HepG2 (cell line): ENCODE data around the gene MCM3AP. TPM values are rescaled to one million over a fixed set of nuclear protein-coding genes. Genes with fewer than 3 reads are reported as not detected.

Source experiments
- ARID2 ChIP-seq: sonication (generic); formaldehyde crosslinking; IDR thresholded peaks from 2 replicates; pipeline ENCODE4 v1.8.1; 2022; ENCODE audit warnings: mild to moderate bottlenecking, missing genetic modification reagents, borderline replicate concordance
- ATF1 ChIP-seq: IDR thresholded peaks from 2 replicates; pipeline ENCODE4 v1.6.1; 2016; ENCODE audit warnings: mild to moderate bottlenecking, control low read depth
- CSRNP1 ChIP-seq: sonication (generic); formaldehyde crosslinking; IDR thresholded peaks from 2 replicates; pipeline ENCODE4 v1.8.1; 2023; ENCODE audit warnings: mild to moderate bottlenecking, missing genetic modification reagents
- ELK4 ChIP-seq: sonication (generic); formaldehyde crosslinking; IDR thresholded peaks from 2 replicates; pipeline ENCODE4 v1.9.0; 2021; ENCODE audit warnings: missing genetic modification reagents, borderline replicate concordance
- ESRRA ChIP-seq: sonication (generic); formaldehyde crosslinking; IDR thresholded peaks from 2 replicates; pipeline ENCODE4 v1.5.1; 2020; ENCODE audit warnings: mild to moderate bottlenecking, low read depth, missing genetic modification reagents
- FOXM1 ChIP-seq: sonication (generic); formaldehyde crosslinking; IDR thresholded peaks from 2 replicates; pipeline ENCODE4 v1.5.0; 2020; ENCODE audit warnings: missing genetic modification reagents
- GFI1 ChIP-seq: sonication (generic); formaldehyde crosslinking; IDR thresholded peaks from 2 replicates; pipeline ENCODE4 v1.5.0; 2020; ENCODE audit warnings: missing genetic modification reagents, mild to moderate bottlenecking, borderline replicate concordance
- HCFC1 ChIP-seq: fragments of 150-350 bp; IDR thresholded peaks from 2 replicates; pipeline ENCODE4 v1.6.1; 2014; ENCODE audit warnings: low read depth, low read length
- HNRNPUL1 ChIP-seq: fragments of 200-400 bp; formaldehyde crosslinking; IDR thresholded peaks from 2 replicates; pipeline ENCODE4 v1.6.1; 2017; ENCODE audit warnings: low read depth, mild to moderate bottlenecking, low read length, moderate library complexity
- HOXA5 ChIP-seq: sonication (generic); formaldehyde crosslinking; IDR thresholded peaks from 2 replicates; pipeline ENCODE4 v1.4.0; 2020; ENCODE audit warnings: missing genetic modification reagents
- HOXA7 ChIP-seq: sonication (generic); formaldehyde crosslinking; IDR thresholded peaks from 2 replicates; pipeline ENCODE4 v1.8.1; 2022; ENCODE audit warnings: mild to moderate bottlenecking, missing genetic modification reagents, moderate library complexity
- KLF9 ChIP-seq: IDR thresholded peaks from 2 replicates; pipeline ENCODE4 v1.6.1; 2016; ENCODE audit warnings: low read depth
- MBNL3 ChIP-seq: fragments of 250-450 bp; sonication (Bioruptor Pico); conservative IDR thresholded peaks from 2 replicates; pipeline ENCODE4 v1.8.0; 2022; ENCODE audit warnings: mild to moderate bottlenecking, inconsistent platforms
- PRDM4 ChIP-seq: sonication (generic); formaldehyde crosslinking; IDR thresholded peaks from 2 replicates; pipeline ENCODE4 v1.9.0; 2021; ENCODE audit warnings: missing genetic modification reagents, borderline replicate concordance
- THAP7 ChIP-seq: sonication (generic); formaldehyde crosslinking; IDR thresholded peaks from 2 replicates; pipeline ENCODE4 v1.8.1; 2023; ENCODE audit warnings: mild to moderate bottlenecking, missing genetic modification reagents
- YY1 ChIP-seq: IDR thresholded peaks from 2 replicates; pipeline ENCODE4 v1.6.1; 2011; ENCODE audit warnings: low read length, low read depth, moderate library complexity, mild to moderate bottlenecking; ENCODE audit not compliant: insufficient read depth, insufficient replicate concordance
- ZBTB46 ChIP-seq: sonication (generic); formaldehyde crosslinking; IDR thresholded peaks from 2 replicates; pipeline ENCODE4 v1.4.0; 2020; ENCODE audit warnings: mild to moderate bottlenecking, missing genetic modification reagents, borderline replicate concordance
- ZFP36L2 ChIP-seq: sonication (generic); formaldehyde crosslinking; IDR thresholded peaks from 2 replicates; pipeline ENCODE4 v1.4.0; 2020; ENCODE audit warnings: missing genetic modification reagents
- ZFX ChIP-seq: sonication (generic); formaldehyde crosslinking; IDR thresholded peaks from 2 replicates; pipeline ENCODE4 v1.4.0; 2020; ENCODE audit warnings: mild to moderate bottlenecking, low read depth, missing genetic modification reagents, moderate library complexity
- ZMAT3 ChIP-seq: sonication (generic); formaldehyde crosslinking; conservative IDR thresholded peaks from 2 replicates; pipeline ENCODE4 v1.7.0; 2021; ENCODE audit warnings: missing genetic modification reagents
- polyA plus RNA-seq, 8 experiments: library from polyadenylated mRNA; depleted of rRNA in 3 of 8; stranded (reverse) in 7 of 8; unstranded in 1 of 8; fragments of >200 nt; fragmentation: Illumina TruSeq in 4 of 8; extraction: Trizol in 4 of 8; gene quantifications; 2 replicates each; pipeline versions ENCODE4 v1.2.1 to v1.2.3, GENCODE V29; 2011 to 2016; ENCODE audit warnings: low read depth in 4 of 8, missing spikeins in 1 of 8, mixed read lengths in 1 of 8; ENCODE audit not compliant: insufficient read depth in 1 of 8
- total RNA-seq, 5 experiments: library from RNA; depleted of rRNA; stranded (reverse); fragments of >200 nt; fragmentation: Illumina TruSeq; extraction: Trizol; gene quantifications; 2 replicates each; pipeline ENCODE4 v1.2.3, GENCODE V29; 2016; ENCODE audit warnings: low read depth in 1 of 5

The MCM3AP gene
- total and polyA plus RNA-seq, 2 of the 13 experiments (the other 11 are each of a cell fraction or from before 2014, with no cell fraction given): 27.0 to 54.7 TPM

- TF ChIP-seq PRDM4 (CRISPR knock-in tag): no peak
- 0 out of 2 replicates have a peak, but pooled peaks have one; percentile 70 for TF ChIP-seq THAP7
- TF ChIP-seq HOXA5 (CRISPR knock-in tag): no peak; the same call in 1 of the 2 replicates
- TF ChIP-seq ZMAT3 (CRISPR knock-in tag): no peak
- TF ChIP-seq ATF1: no peak
- peak; percentile 62; the same call in 1 of the 2 replicates for TF ChIP-seq ESRRA (CRISPR knock-in tag)
- TF ChIP-seq GFI1: peak; percentile 40; the same call in 1 of the 2 replicates
- TF ChIP-seq KLF9 (CRISPR knock-in tag): no peak
- TF ChIP-seq ELK4 (CRISPR knock-in tag): peak; percentile 81; the same call in 1 of the 2 replicates
- TF ChIP-seq CSRNP1 (CRISPR knock-in tag): peak; percentile 96; the same call in 1 of the 2 replicates
- no peak for TF ChIP-seq ZBTB46 (CRISPR knock-in tag)
- TF ChIP-seq HCFC1: peak; percentile 67
- no peak for TF ChIP-seq ZFP36L2
- TF ChIP-seq HNRNPUL1: 0 out of 2 replicates have a peak, but pooled peaks have one; percentile 33
- TF ChIP-seq MBNL3 (CRISPR knock-in tag): no peak
- TF ChIP-seq HOXA7 (CRISPR knock-in tag): no peak
- TF ChIP-seq FOXM1 (CRISPR knock-in tag): no peak
- TF ChIP-seq ARID2 (CRISPR knock-in tag): peak; percentile 50; the same call in 1 of the 2 replicates
- peak; percentile 77 for TF ChIP-seq YY1
- peak; percentile 97 for TF ChIP-seq ZFX (CRISPR knock-in tag)
Measured at GRCh38 chr21:46285761-46286647, 593 bp upstream of the MCM3AP start, which contains the start of gene YBEY (continued).
